Measurements from ENCODE around the gene DIRAS1.

DIRAS1 gene

DNA sequence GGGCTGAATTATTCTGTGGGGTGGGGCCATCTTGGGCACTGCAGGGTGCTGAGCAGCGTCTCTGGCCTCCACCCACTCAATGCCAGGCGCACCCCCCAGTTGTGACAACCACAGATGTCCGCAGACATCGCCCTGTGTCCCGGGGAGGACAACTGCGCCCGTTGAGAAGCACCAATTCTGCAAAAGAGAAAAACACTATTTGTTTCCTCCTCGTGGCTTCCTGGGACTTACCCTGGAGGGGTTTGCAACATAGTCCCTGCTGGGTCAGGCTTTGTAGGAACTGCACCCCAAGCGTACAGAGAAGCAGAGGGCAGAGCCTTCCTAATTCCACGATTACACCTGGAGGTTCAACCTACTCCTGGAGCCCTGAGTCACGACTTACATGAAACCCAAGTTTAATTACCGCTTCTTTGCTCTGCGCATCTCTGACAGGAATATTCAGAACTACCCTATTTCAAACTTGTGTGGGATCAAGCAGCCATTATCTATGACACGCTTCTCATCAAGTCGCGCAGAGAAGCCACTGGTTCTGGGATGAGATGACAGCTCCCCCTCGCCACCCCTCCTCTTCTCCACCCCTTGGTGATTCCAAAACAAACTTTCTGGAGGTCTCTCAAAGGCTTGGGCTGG, 29.8 kb upstream of the DIRAS1 start:
- Histone ChIP-seq H3K4me1 (ENCODE audit: control insufficient read depth, insufficient read depth, low read length) (peaks cover 3% of the 10 kb centered on the region), H3K27me3 (ENCODE audit: control insufficient read depth, insufficient read depth, low read length) (no peaks in the 10 kb centered on the region), H3K9ac (ENCODE audit: low read length) (no peak overlapping the region), H3K4me3 (ENCODE audit: low read length) (no peak overlapping the region), H3K36me3 (ENCODE audit: control insufficient read depth, insufficient read depth, low read length) (no peaks in the 10 kb centered on the region), H3K9me3 (ENCODE audit: control insufficient read depth, low read length) (no peaks in the 10 kb centered on the region)

- H3K9me3 ChIP-seq (ENCODE audit: control insufficient read depth, low read length), result no peaks in the 10 kb centered on the region
- no peak overlapping the region for H3K4me3 ChIP-seq (ENCODE audit: low read length)
- H3K36me3 ChIP-seq (ENCODE audit: control insufficient read depth, insufficient read depth, low read length), result no peaks in the 10 kb centered on the region
- H3K27me3 ChIP-seq (ENCODE audit: control insufficient read depth, insufficient read depth, low read length), result no peaks in the 10 kb centered on the region
- H3K9ac ChIP-seq (ENCODE audit: low read length), result no peak overlapping the region
- H3K4me1 ChIP-seq (ENCODE audit: control insufficient read depth, insufficient read depth, low read length), result peaks cover 3% of the 10 kb centered on the region
Observed at GRCh38 chr19:2747349-2747748, 26.2 kb upstream of the DIRAS1 start.

GRCh38 chr19:2744113-2744512, 22.9 kb upstream of the DIRAS1 start:
- no peaks in the 10 kb centered on the region for H3K27me3 ChIP-seq (ENCODE audit: control insufficient read depth, insufficient read depth, low read length)
- H3K4me3 ChIP-seq (ENCODE audit: low read length), result no peak overlapping the region
- H3K36me3 ChIP-seq (ENCODE audit: control insufficient read depth, insufficient read depth, low read length), result no peaks in the 10 kb centered on the region
- no peak overlapping the region for H3K9ac ChIP-seq (ENCODE audit: low read length)
- H3K4me1 ChIP-seq (ENCODE audit: control insufficient read depth, insufficient read depth, low read length), result peaks cover 6% of the 10 kb centered on the region
- no peaks in the 10 kb centered on the region for H3K9me3 ChIP-seq (ENCODE audit: control insufficient read depth, low read length)

GRCh38 chr19:2743099-2743498, 21.9 kb upstream of the DIRAS1 start:
- Histone ChIP-seq H3K36me3 (ENCODE audit: control insufficient read depth, insufficient read depth, low read length) (no peaks in the 10 kb centered on the region), H3K27me3 (ENCODE audit: control insufficient read depth, insufficient read depth, low read length) (no peaks in the 10 kb centered on the region), H3K9me3 (ENCODE audit: control insufficient read depth, low read length) (no peaks in the 10 kb centered on the region), H3K4me3 (ENCODE audit: low read length) (no peak overlapping the region), H3K4me1 (ENCODE audit: control insufficient read depth, insufficient read depth, low read length) (peaks cover 6% of the 10 kb centered on the region), H3K9ac (ENCODE audit: low read length) (no peak overlapping the region)

DNA sequence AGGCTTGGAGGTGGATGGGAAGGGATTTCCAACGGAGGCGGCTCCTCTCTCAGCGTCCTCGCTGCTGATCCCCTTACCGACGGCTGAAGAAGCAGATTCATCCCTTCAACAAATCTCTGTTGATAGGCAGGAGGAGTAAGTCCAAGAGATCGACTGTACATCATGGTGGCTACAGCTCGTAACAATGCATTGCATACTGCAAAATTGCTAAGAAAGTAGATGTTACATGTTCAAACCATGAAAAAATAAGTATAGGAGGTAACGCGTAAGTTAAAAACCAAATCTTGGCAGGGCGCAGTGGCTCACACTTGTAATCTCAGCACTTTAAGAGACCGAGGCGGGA, 19.1 kb upstream of the DIRAS1 start:
- H3K27me3 ChIP-seq (ENCODE audit: control insufficient read depth, insufficient read depth, low read length), result no peaks in the 10 kb centered on the region
- no peaks in the 10 kb centered on the region for H3K36me3 ChIP-seq (ENCODE audit: control insufficient read depth, insufficient read depth, low read length)
- H3K9ac ChIP-seq (ENCODE audit: low read length), result no peak overlapping the region
- H3K4me1 ChIP-seq (ENCODE audit: control insufficient read depth, insufficient read depth, low read length), result peaks cover 6% of the 10 kb centered on the region
- H3K9me3 ChIP-seq (ENCODE audit: control insufficient read depth, low read length), result no peaks in the 10 kb centered on the region
- no peak overlapping the region for H3K4me3 ChIP-seq (ENCODE audit: low read length)

- Histone ChIP-seq H3K4me3 (ENCODE audit: low read length) (peak within 1 kb of the TSS; percentile 57), H3K36me3 (ENCODE audit: control insufficient read depth, insufficient read depth, low read length) (no peaks in the 10 kb centered on the region), H3K9me3 (ENCODE audit: control insufficient read depth, low read length) (no peaks in the 10 kb centered on the region), H3K27me3 (ENCODE audit: control insufficient read depth, insufficient read depth, low read length) (no peaks in the 10 kb centered on the region), H3K4me1 (ENCODE audit: control insufficient read depth, insufficient read depth, low read length) (peaks cover 6% of the 10 kb centered on the region), H3K9ac (ENCODE audit: low read length) (peak within 1 kb of the TSS; percentile 82)
Observed at GRCh38 chr19:2739602-2740313, 18.6 kb upstream of the DIRAS1 start, which contains the start of gene SLC39A3. Gene SLC39A3, minus strand, starts transcription at chr19:2740017. Its CDS starts 2,760 bp downstream, at chr19:2737257.

DNA sequence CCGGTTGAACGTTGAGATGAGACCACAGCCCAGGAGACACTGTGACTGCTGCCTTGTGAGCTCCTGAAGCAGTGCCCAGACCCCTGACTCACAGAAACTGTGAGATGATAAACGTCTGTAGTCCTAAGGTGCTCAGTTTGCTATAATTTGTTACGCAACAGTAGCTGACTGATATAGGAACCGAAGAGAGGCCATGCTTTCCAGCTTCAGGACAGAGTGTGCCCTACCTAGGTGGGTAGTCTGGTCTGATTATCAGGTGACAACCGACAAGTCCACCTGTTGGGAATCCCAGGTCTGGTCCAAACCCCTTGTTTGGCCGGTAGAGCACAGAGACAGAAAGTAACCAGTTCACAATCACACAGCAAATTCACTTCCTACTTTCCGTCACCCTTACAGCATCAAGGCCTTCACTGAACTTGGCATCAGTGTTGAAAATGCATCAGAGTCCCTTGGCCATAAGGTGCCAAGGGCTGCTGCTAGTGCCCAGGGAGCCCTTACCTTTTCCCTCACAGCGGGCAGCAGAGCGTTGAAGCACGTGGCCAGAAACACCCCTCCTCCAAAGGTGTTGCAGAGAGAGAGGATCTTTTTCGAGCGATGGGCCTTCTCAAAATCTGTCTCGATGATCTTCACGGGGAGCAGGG, 15.5 kb upstream of the DIRAS1 start:
- Histone ChIP-seq H3K4me1 (ENCODE audit: control insufficient read depth, insufficient read depth, low read length) (peaks cover 6% of the 10 kb centered on the region), H3K4me3 (ENCODE audit: low read length) (no peak overlapping the region), H3K9ac (ENCODE audit: low read length) (no peak overlapping the region), H3K9me3 (ENCODE audit: control insufficient read depth, low read length) (no peaks in the 10 kb centered on the region), H3K36me3 (ENCODE audit: control insufficient read depth, insufficient read depth, low read length) (no peaks in the 10 kb centered on the region), H3K27me3 (ENCODE audit: control insufficient read depth, insufficient read depth, low read length) (no peaks in the 10 kb centered on the region)

GRCh38 chr19:2735374-2735773, 14.2 kb upstream of the DIRAS1 start:
- Histone ChIP-seq H3K36me3 (ENCODE audit: control insufficient read depth, insufficient read depth, low read length) (no peaks in the 10 kb centered on the region), H3K4me3 (ENCODE audit: low read length) (no peak overlapping the region), H3K9me3 (ENCODE audit: control insufficient read depth, low read length) (no peaks in the 10 kb centered on the region), H3K27me3 (ENCODE audit: control insufficient read depth, insufficient read depth, low read length) (no peaks in the 10 kb centered on the region), H3K9ac (ENCODE audit: low read length) (no peak overlapping the region), H3K4me1 (ENCODE audit: control insufficient read depth, insufficient read depth, low read length) (peaks cover 6% of the 10 kb centered on the region)

DNA sequence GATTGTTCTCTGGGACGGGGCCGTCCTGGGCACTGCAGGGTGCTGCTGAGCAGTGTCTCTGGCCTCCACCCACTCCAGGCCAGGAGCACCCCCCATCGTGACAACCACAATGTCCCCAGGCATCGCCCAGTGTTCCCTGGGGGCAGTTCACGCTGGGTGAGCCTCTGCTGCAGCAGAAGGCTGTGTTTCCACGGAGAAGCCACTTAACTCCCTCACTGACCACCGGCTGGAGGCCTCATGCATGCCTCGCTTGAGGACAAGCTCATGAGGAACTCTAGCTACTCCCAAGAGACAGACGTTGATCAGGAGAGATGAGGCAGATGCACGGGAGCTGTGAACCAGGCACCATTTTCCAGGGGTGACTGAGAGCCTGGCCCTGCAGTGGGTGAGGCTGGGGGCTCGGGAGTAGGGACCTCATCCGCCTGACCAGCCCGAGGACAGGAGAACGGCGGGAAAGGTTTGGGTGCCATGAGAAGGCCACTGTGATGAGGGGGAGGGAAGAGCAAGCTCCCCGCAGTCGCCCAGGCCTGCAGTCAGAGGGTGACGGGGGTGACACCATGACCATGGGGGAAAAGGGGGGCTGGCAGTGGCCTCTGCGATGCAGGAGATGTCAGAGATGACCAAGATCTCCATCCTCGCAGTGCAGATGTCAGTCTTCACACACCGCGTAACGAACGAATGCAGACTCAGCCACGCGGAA, 13.6 kb upstream of the DIRAS1 start:
- no peak overlapping the region for H3K4me3 ChIP-seq (ENCODE audit: low read length)
- no peaks in the 10 kb centered on the region for H3K36me3 ChIP-seq (ENCODE audit: control insufficient read depth, insufficient read depth, low read length)
- peaks cover 6% of the 10 kb centered on the region for H3K4me1 ChIP-seq (ENCODE audit: control insufficient read depth, insufficient read depth, low read length)
- no peaks in the 10 kb centered on the region for H3K9me3 ChIP-seq (ENCODE audit: control insufficient read depth, low read length)
- no peak overlapping the region for H3K9ac ChIP-seq (ENCODE audit: low read length)
- H3K27me3 ChIP-seq (ENCODE audit: control insufficient read depth, insufficient read depth, low read length), result no peaks in the 10 kb centered on the region

DNA sequence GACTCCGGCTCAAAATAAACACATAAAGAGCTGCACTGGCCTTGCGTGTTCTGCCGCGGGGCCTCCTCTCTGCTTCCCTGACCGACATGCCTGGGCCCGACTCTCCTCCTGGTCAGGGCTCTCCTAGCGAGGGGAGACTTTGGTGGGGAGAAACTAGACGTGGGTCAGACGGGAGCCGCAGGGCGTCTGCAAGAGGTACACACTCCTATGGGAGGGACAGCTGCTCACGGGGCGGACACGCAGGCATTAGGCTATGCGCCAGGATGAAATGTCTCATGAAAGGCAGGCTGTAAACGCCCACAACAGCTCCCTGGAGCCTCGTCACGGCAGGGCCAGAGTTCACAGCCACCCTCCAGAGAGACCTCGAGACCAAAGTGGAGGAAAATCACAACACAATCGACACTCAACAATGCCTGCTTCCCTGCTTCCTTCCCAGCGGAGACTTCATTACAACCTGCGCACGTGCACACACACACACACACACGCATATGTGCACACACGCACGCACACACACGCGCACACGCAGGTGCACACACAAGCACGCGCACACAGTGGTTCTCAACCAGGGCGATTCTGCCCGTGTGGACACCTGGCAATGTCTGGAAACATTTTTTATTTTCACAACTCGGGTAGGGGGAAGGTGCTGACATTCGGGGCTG, 12.9 kb upstream of the DIRAS1 start:
- H3K36me3 ChIP-seq (ENCODE audit: control insufficient read depth, insufficient read depth, low read length), result no peaks in the 10 kb centered on the region
- no peak overlapping the region for H3K4me3 ChIP-seq (ENCODE audit: low read length)
- H3K27me3 ChIP-seq (ENCODE audit: control insufficient read depth, insufficient read depth, low read length), result no peaks in the 10 kb centered on the region
- no peak overlapping the region for H3K9ac ChIP-seq (ENCODE audit: low read length)
- H3K9me3 ChIP-seq (ENCODE audit: control insufficient read depth, low read length), result no peaks in the 10 kb centered on the region
- peaks cover 3% of the 10 kb centered on the region for H3K4me1 ChIP-seq (ENCODE audit: control insufficient read depth, insufficient read depth, low read length)

DNA sequence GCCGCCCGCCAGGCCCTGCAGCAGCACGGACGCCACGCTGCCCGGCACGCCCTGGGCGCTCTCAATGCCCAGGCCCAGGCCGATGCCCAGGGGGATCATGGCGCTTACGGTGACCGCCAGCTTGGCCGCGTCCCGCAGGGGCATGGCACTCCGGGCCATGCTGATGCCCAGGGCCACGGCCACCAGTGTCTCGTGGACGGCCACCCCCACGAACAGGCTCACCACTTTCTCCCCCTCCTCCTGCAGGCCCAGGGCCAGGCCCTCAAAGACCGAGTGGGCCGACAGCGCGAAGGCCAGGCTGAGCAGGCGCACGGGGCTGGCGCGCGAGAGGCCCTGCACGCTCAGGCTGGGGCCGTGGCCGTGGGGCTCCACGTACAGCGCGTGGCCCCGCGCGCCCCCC, 11.7 kb upstream of the DIRAS1 start:
- Histone ChIP-seq H3K27me3 (ENCODE audit: control insufficient read depth, insufficient read depth, low read length) (peaks cover 3% of the 10 kb centered on the region), H3K4me3 (ENCODE audit: low read length) (no peak overlapping the region), H3K9ac (ENCODE audit: low read length) (no peak overlapping the region), H3K4me1 (ENCODE audit: control insufficient read depth, insufficient read depth, low read length) (no peaks in the 10 kb centered on the region), H3K36me3 (ENCODE audit: control insufficient read depth, insufficient read depth, low read length) (no peaks in the 10 kb centered on the region), H3K9me3 (ENCODE audit: control insufficient read depth, low read length) (no peaks in the 10 kb centered on the region)
